CD4-positive, CD25-positive, alpha-beta regulatory T cell (primary cell): Measurements from ENCODE around the gene PTPRT. TPM values are rescaled to one million over a fixed set of nuclear protein-coding genes. Genes with fewer than 3 reads are reported as not detected.
A peak's percentile ranks its signal among the peaks of the same experiment; 100 is the strongest.
"Not testable (repeated sequence)": the region's sequence is repeated elsewhere in the genome, so short reads cannot be mapped to it uniquely, and the experiment has no call there.

Experiments
- ATAC-seq, 2 donors: fragments of 150-1000 bp; cut with Tn5 transposase; one replicate each; pipeline ENCODE4 v1.10.0; 2021; ENCODE audit warnings: low read depth in 2 of 2, moderate number of reproducible peaks in 2 of 2, moderate library complexity in 1 of 2
- DNase-seq, 3 donors: peaks; one replicate each; pipeline versions ENCODE4 v3.0.0 to v3.0.0-alpha.2; 2012 to 2022; ENCODE audit warnings: mixed read lengths in 1 of 3
- H3K27ac ChIP-seq: one replicate; pipeline ENCODE4 v1.7.0; 2013; ENCODE audit warnings: mild to moderate bottlenecking, low read length; ENCODE audit not compliant: insufficient read depth, poor library complexity, severe bottlenecking
- H3K27me3 ChIP-seq: one replicate; pipeline ENCODE4 v1.7.0; 2013; ENCODE audit warnings: low read length; ENCODE audit not compliant: control insufficient read depth, insufficient read depth
- H3K36me3 ChIP-seq: one replicate; pipeline ENCODE4 v1.7.0; 2013; ENCODE audit warnings: mild to moderate bottlenecking, low read length, moderate library complexity; ENCODE audit not compliant: control insufficient read depth, insufficient read depth
- H3K4me1 ChIP-seq: 2 replicates; pipeline ENCODE4 v1.7.0; 2013; ENCODE audit warnings: mild to moderate bottlenecking, low read length; ENCODE audit not compliant: insufficient read depth, control insufficient read depth, poor library complexity, severe bottlenecking
- H3K4me3 ChIP-seq: one replicate; pipeline ENCODE4 v1.7.0; 2013; ENCODE audit warnings: low read depth, mild to moderate bottlenecking, low read length, moderate library complexity
- H3K9me3 ChIP-seq, 2 experiments: 1 replicate in 1 of 2; 2 replicates in 1 of 2; pipeline ENCODE4 v1.7.0; 2013; ENCODE audit warnings: low read length in 2 of 2, mild to moderate bottlenecking in 1 of 2, moderate library complexity in 1 of 2; ENCODE audit not compliant: control insufficient read depth in 2 of 2
- H3K27ac Mint-ChIP-seq, 3 donors: one replicate each; pipeline ENCODE4 v1.8.0; 2020 to 2022; ENCODE audit warnings: mild to moderate bottlenecking in 3 of 3, mixed read lengths in 3 of 3, moderate library complexity in 2 of 3
- H3K27me3 Mint-ChIP-seq: one replicate; pipeline ENCODE4 v1.8.0; 2022; ENCODE audit warnings: mild to moderate bottlenecking, mixed read lengths
- H3K36me3 Mint-ChIP-seq: one replicate; pipeline ENCODE4 v1.8.0; 2020; ENCODE audit warnings: mixed read lengths
- H3K4me1 Mint-ChIP-seq, 4 donors: one replicate each; pipeline ENCODE4 v1.8.0; 2020 to 2022; ENCODE audit warnings: mixed read lengths in 4 of 4, mild to moderate bottlenecking in 1 of 4
- H3K4me3 Mint-ChIP-seq, 4 donors: one replicate each; pipeline ENCODE4 v1.8.0; 2020 to 2022; ENCODE audit warnings: mild to moderate bottlenecking in 4 of 4, mixed read lengths in 4 of 4, moderate library complexity in 3 of 4
- H3K9me3 Mint-ChIP-seq, 7 donors: one replicate each; pipeline ENCODE4 v1.8.0; 2020 to 2022; ENCODE audit warnings: mixed read lengths in 7 of 7, mild to moderate bottlenecking in 3 of 7, moderate library complexity in 2 of 7
- polyA plus RNA-seq, 4 donors: library from polyadenylated mRNA; unstranded; fragments of 300-500 nt; fragmentation: Illumina TruSeq; gene quantifications; one replicate each; pipeline ENCODE4 v1.2.3, GENCODE V29; 2021
- total RNA-seq: library from RNA; stranded (reverse); gene quantifications from one replicate; pipeline ENCODE4 v1.2.3, GENCODE V29; 2022

Gene PTPRT
- total and polyA plus RNA-seq, 5 donors from 2014 or later = not detected

- Histone ChIP-seq H3K4me1 (no peaks in the 10 kb centered on the region), H3K27ac (no peak overlapping the region), H3K27me3 (no peaks in the 10 kb centered on the region), H3K9me3 (no peaks in the 10 kb centered on the region), H3K4me3 (no peak overlapping the region), H3K36me3 (no peaks in the 10 kb centered on the region)
- ATAC-seq (no peak), DNase-seq (no peak)
- H3K27ac Mint-ChIP-seq = no peak overlapping the region
- peaks cover 0 to 8% (median 3%) of the 10 kb centered on the region in 7 donors for H3K9me3 Mint-ChIP-seq
- no peak overlapping the region for H3K4me3 Mint-ChIP-seq
- no peaks in the 10 kb centered on the region for H3K36me3 Mint-ChIP-seq
- H3K27me3 Mint-ChIP-seq = no peaks in the 10 kb centered on the region
- no peaks in the 10 kb centered on the region for H3K4me1 Mint-ChIP-seq
Measured at GRCh38 chr20:42902509-42902908, 287.2 kb downstream of the PTPRT start.

- Histone ChIP-seq H3K4me1 (no peaks in the 10 kb centered on the region), H3K27ac (no peak overlapping the region), H3K27me3 (no peaks in the 10 kb centered on the region), H3K36me3 (no peaks in the 10 kb centered on the region), H3K4me3 (no peak overlapping the region), H3K9me3 (no peaks in the 10 kb centered on the region)
- Mint-ChIP-seq H3K9me3 (peaks cover 0 to 7% (median 3%) of the 10 kb centered on the region in 7 donors), H3K27me3 (no peaks in the 10 kb centered on the region), H3K4me1 (no peaks in the 10 kb centered on the region), H3K4me3 (no peak overlapping the region), H3K36me3 (no peaks in the 10 kb centered on the region), H3K27ac (no peak overlapping the region)
- DNase-seq = no peak
- ATAC-seq = no peak
Measured at GRCh38 chr20:42901689-42902440, 287.8 kb downstream of the PTPRT start.

- not testable (repeated sequence) for DNase-seq, H3K4me3 ChIP-seq, H3K27ac ChIP-seq, H3K36me3 ChIP-seq, H3K9me3 Mint-ChIP-seq, H3K9me3 ChIP-seq, H3K4me3 Mint-ChIP-seq, H3K27ac Mint-ChIP-seq, H3K27me3 Mint-ChIP-seq, H3K36me3 Mint-ChIP-seq, H3K4me1 ChIP-seq, ATAC-seq, H3K4me1 Mint-ChIP-seq, H3K27me3 ChIP-seq
Measured at GRCh38 chr20:42900764-42901163, 288.9 kb downstream of the PTPRT start.

GRCh38 chr20:42895020-42895419, 294.7 kb downstream of the PTPRT start:
- H3K27ac ChIP-seq = no peak overlapping the region
- no peaks in the 10 kb centered on the region for H3K27me3 ChIP-seq
- H3K4me3 Mint-ChIP-seq = no peak overlapping the region
- H3K4me1 Mint-ChIP-seq = no peaks in the 10 kb centered on the region
- no peaks in the 10 kb centered on the region for H3K36me3 ChIP-seq
- no peak for ATAC-seq
- H3K4me1 ChIP-seq = no peaks in the 10 kb centered on the region
- H3K9me3 ChIP-seq = peaks cover 0 to 6% of the 10 kb centered on the region in 2 experiments
- no peaks in the 10 kb centered on the region for H3K27me3 Mint-ChIP-seq
- no peak overlapping the region for H3K27ac Mint-ChIP-seq
- no peak for DNase-seq
- peaks cover 0 to 10% (median 2%) of the 10 kb centered on the region in 7 donors for H3K9me3 Mint-ChIP-seq
- no peak overlapping the region for H3K4me3 ChIP-seq
- no peaks in the 10 kb centered on the region for H3K36me3 Mint-ChIP-seq

- Histone ChIP-seq H3K27me3 (no peaks in the 10 kb centered on the region), H3K27ac (no peak overlapping the region), H3K4me3 (no peak overlapping the region), H3K4me1 (no peaks in the 10 kb centered on the region), H3K36me3 (no peaks in the 10 kb centered on the region), H3K9me3 (peaks cover 0 to 6% of the 10 kb centered on the region in 2 experiments)
- DNase-seq = no peak
- H3K36me3 Mint-ChIP-seq = no peaks in the 10 kb centered on the region
- peaks cover 0 to 10% (median 3%) of the 10 kb centered on the region in 7 donors for H3K9me3 Mint-ChIP-seq
- H3K27me3 Mint-ChIP-seq = no peaks in the 10 kb centered on the region
- H3K27ac Mint-ChIP-seq = no peak overlapping the region
- no peak for ATAC-seq
- H3K4me1 Mint-ChIP-seq = no peaks in the 10 kb centered on the region
- H3K4me3 Mint-ChIP-seq = no peak overlapping the region
Measured at GRCh38 chr20:42894483-42894882, 295.2 kb downstream of the PTPRT start.

GRCh38 chr20:42889517-42889916, 300.2 kb downstream of the PTPRT start:
- ATAC-seq = no peak
- H3K9me3 ChIP-seq = peaks cover 0 to 6% of the 10 kb centered on the region in 2 experiments
- Mint-ChIP-seq H3K4me3 (no peak overlapping the region), H3K27ac (peak overlapping the region in 1 of 3 donors; percentile 48), H3K36me3 (no peaks in the 10 kb centered on the region), H3K9me3 (peaks cover 0 to 10% (median 3%) of the 10 kb centered on the region in 7 donors), H3K4me1 (no peaks in the 10 kb centered on the region), H3K27me3 (no peaks in the 10 kb centered on the region)
- no peaks in the 10 kb centered on the region for H3K27me3 ChIP-seq
- no peak for DNase-seq
- no peak overlapping the region for H3K27ac ChIP-seq
- H3K4me1 ChIP-seq = no peaks in the 10 kb centered on the region
- H3K4me3 ChIP-seq = no peak overlapping the region
- H3K36me3 ChIP-seq = no peaks in the 10 kb centered on the region

GRCh38 chr20:42887281-42887680, 302.4 kb downstream of the PTPRT start:
- Histone ChIP-seq H3K4me1 (no peaks in the 10 kb centered on the region), H3K9me3 (peaks cover 0 to 6% of the 10 kb centered on the region in 2 experiments), H3K4me3 (no peak overlapping the region), H3K27me3 (no peaks in the 10 kb centered on the region), H3K36me3 (no peaks in the 10 kb centered on the region), H3K27ac (no peak overlapping the region)
- Mint-ChIP-seq H3K36me3 (no peaks in the 10 kb centered on the region), H3K27ac (no peak overlapping the region), H3K4me3 (no peak overlapping the region), H3K27me3 (no peaks in the 10 kb centered on the region), H3K9me3 (peaks cover 0 to 10% (median 2%) of the 10 kb centered on the region in 7 donors), H3K4me1 (no peaks in the 10 kb centered on the region)
- DNase-seq (no peak), ATAC-seq (no peak)

GRCh38 chr20:42886801-42887200, 302.9 kb downstream of the PTPRT start:
- Histone ChIP-seq H3K9me3 (peaks cover 0 to 2% of the 10 kb centered on the region in 2 experiments), H3K27ac (no peak overlapping the region), H3K4me1 (no peaks in the 10 kb centered on the region), H3K27me3 (no peaks in the 10 kb centered on the region), H3K36me3 (no peaks in the 10 kb centered on the region), H3K4me3 (no peak overlapping the region)
- H3K27ac Mint-ChIP-seq = no peak overlapping the region
- no peaks in the 10 kb centered on the region for H3K36me3 Mint-ChIP-seq
- DNase-seq (no peak), ATAC-seq (no peak)
- no peaks in the 10 kb centered on the region for H3K4me1 Mint-ChIP-seq
- H3K4me3 Mint-ChIP-seq = no peak overlapping the region
- H3K27me3 Mint-ChIP-seq = no peaks in the 10 kb centered on the region
- H3K9me3 Mint-ChIP-seq = peaks cover 0 to 10% (median 2%) of the 10 kb centered on the region in 7 donors
